Body of pancreas (tissue), 4 donors: Measurements from ENCODE around the gene TNIK. TPM values are rescaled to one million over a fixed set of nuclear protein-coding genes. Genes with fewer than 3 reads are reported as not detected.

Experiments used
- ATAC-seq: fragments of 150-250 bp; one replicate; pipeline ENCODE4 v1.9.1; 2016
- DNase-seq, 4 donors: peaks; one replicate each; pipeline ENCODE4 v3.0.0-alpha.2; 2019
- H3K27ac ChIP-seq, 4 donors: fragments of 200-600 bp; sonication (generic); 1 replicate in 3 of 4; 2 replicates in 1 of 4; pipeline versions ENCODE4 v1.5.1 to v1.6.1; 2016 to 2019; ENCODE audit warnings: mild to moderate bottlenecking in 1 of 4, mixed read lengths in 1 of 4, moderate library complexity in 1 of 4
- H3K27me3 ChIP-seq, 2 donors: fragments of 200-600 bp; sonication (generic); one replicate each; pipeline ENCODE4 v1.6.0; 2016; ENCODE audit warnings: mild to moderate bottlenecking in 1 of 2
- H3K36me3 ChIP-seq, 2 donors: fragments of 200-600 bp; sonication (generic); replicated peaks in 1 of 2; 2 replicates each; pipeline ENCODE4 v1.5.1; 2016; ENCODE audit warnings: low read depth in 2 of 2; ENCODE audit not compliant: insufficient read depth in 1 of 2
- H3K4me1 ChIP-seq: fragments of 200-600 bp; sonication (generic); one replicate; pipeline ENCODE4 v1.6.0; 2016
- H3K4me3 ChIP-seq, 2 donors: fragments of 200-600 bp; sonication (generic); 1 replicate in 1 of 2; 2 replicates in 1 of 2; pipeline ENCODE4 v1.5.1; 2016 to 2019
- H3K9me3 ChIP-seq, 3 donors: fragments of 200-600 bp; sonication (generic); 1 replicate in 2 of 3; 2 replicates in 1 of 3; pipeline ENCODE4 v1.5.1; 2016
- POLR2A ChIP-seq, 3 donors: fragments of 450-650 bp; IDR thresholded peaks; one replicate each; pipeline ENCODE4 v1.6.1; 2016; ENCODE audit warnings: antibody characterized with exemption in 3 of 3, mild to moderate bottlenecking in 2 of 3
- WGBS, 2 donors: methylation state at CpG; one replicate each; pipeline ENCODE4 v1.1.5; 2017; 5-methylcytosine and 5-hydroxymethylcytosine counted together
- intact Hi-C: fragments of 100-400 bp; cut with DNase I; formaldehyde crosslinking; loops from one replicate; pipeline ENCODE4 v1.15.1; 2023
- total RNA-seq, 2 donors: library from RNA; depleted of rRNA; stranded (reverse); fragments of >200 nt; gene quantifications; one replicate each; pipeline ENCODE4 v1.1.0, GENCODE V29; 2016
- TF ChIP-seq, protein P1 (sequence below), 7 experiments: fragments of 450-650 bp in 4 of 7; fragments of 200-600 bp in 3 of 7; sonication (generic) in 3 of 7; IDR thresholded peaks; one replicate each; pipeline ENCODE4 v1.5.1; 2016 to 2019; ENCODE audit warnings: antibody characterized with exemption in 7 of 7

The TNIK gene
- total RNA-seq, 2 donors from 2014 or later, result 7.6 to 9.6 TPM

- Histone ChIP-seq H3K9me3 (no peaks in the 10 kb centered on the region), H3K4me1 (peaks cover 38% of the 10 kb centered on the region), H3K36me3 (no peaks in the 10 kb centered on the region), H3K27ac (no peak overlapping the region), H3K4me3 (no peak overlapping the region), H3K27me3 (no peaks in the 10 kb centered on the region)
- intact Hi-C loops, result no loop called here
- no peak for ATAC-seq
- WGBS, 2 donors, result 67 to 73% methylated on average over 10 of the region's 10 CpGs
- TF ChIP-seq, protein P1, sequence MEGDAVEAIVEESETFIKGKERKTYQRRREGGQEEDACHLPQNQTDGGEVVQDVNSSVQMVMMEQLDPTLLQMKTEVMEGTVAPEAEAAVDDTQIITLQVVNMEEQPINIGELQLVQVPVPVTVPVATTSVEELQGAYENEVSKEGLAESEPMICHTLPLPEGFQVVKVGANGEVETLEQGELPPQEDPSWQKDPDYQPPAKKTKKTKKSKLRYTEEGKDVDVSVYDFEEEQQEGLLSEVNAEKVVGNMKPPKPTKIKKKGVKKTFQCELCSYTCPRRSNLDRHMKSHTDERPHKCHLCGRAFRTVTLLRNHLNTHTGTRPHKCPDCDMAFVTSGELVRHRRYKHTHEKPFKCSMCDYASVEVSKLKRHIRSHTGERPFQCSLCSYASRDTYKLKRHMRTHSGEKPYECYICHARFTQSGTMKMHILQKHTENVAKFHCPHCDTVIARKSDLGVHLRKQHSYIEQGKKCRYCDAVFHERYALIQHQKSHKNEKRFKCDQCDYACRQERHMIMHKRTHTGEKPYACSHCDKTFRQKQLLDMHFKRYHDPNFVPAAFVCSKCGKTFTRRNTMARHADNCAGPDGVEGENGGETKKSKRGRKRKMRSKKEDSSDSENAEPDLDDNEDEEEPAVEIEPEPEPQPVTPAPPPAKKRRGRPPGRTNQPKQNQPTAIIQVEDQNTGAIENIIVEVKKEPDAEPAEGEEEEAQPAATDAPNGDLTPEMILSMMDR (IDR thresholded peaks at IDR 0.05), result no peak
- DNase-seq, result no peak
Measured at GRCh38 chr3:171358181-171358880, 101.9 kb downstream of the TNIK start.

DNA sequence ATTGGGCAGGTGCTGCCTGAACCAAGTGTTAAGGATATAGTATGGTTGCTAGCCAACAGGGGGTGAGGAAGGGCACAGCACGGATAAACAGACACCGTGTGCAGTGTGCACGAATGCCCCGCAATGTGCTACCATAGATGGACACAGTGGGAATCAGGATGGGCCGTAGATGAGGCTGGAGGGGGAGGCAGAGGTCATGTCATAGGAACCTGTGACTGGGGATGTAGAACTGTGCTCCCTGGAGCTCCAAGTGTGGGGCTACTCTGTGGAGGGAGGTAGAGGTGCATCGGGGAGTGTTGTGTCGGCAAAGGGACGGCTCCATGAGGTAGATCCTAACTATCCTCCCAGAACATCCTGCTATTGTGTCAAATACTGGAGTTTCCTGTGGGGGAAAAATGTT is 102.5 kb downstream of the TNIK start:
- intact Hi-C loops, result no loop called here
- 90 to 95% methylated on average over 8 of the region's 8 CpGs for WGBS, 2 donors

DNA sequence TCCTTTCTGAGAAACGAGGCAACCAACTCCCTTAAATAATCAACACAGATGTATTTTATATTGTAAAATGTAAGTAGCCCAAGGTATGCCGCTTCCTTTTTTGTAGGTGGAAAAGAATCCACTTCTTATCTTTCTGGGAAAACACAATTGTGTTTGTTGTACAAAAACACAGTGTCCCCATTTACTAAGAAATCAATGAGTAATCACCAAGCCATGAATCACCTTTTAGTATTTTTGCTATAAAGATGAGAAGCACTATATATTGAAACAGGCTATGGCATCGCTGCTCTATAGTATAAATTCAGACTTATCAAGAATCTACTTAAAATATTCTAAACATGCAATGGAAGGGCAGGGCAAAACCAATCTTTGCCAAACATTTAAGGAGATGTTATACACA is 104.0 kb downstream of the TNIK start:
- TF ChIP-seq, protein P1 (IDR thresholded peaks at IDR 0.05), result no peak
- DNase-seq (no peak), ATAC-seq (peak; percentile 88)
- intact Hi-C loops, result no loop called here
- Histone ChIP-seq H3K27me3 (no peaks in the 10 kb centered on the region), H3K36me3 (no peaks in the 10 kb centered on the region), H3K4me1 (peaks cover 52% of the 10 kb centered on the region), H3K4me3 (no peak overlapping the region), H3K27ac (peak overlapping the region; percentile 16 to 67 (median 52)), H3K9me3 (no peaks in the 10 kb centered on the region)
- 35 to 38% methylated on average over 3 of the region's 3 CpGs for WGBS, 2 donors

More for the DNA sequence above, 102.5 kb downstream of the TNIK start:
- ATAC-seq (no peak), DNase-seq (no peak)
- Histone ChIP-seq H3K4me3 (no peak overlapping the region), H3K9me3 (no peaks in the 10 kb centered on the region), H3K27ac (no peak overlapping the region), H3K4me1 (peaks cover 44% of the 10 kb centered on the region), H3K27me3 (no peaks in the 10 kb centered on the region), H3K36me3 (no peaks in the 10 kb centered on the region)
- TF ChIP-seq, protein P1 (IDR thresholded peaks at IDR 0.05), result no peak
- no peak for TF ChIP-seq POLR2A (IDR thresholded peaks at IDR 0.05)

- TF ChIP-seq, protein P1 (IDR thresholded peaks at IDR 0.05), result no peak
- TF ChIP-seq POLR2A (IDR thresholded peaks at IDR 0.05), result no peak
- intact Hi-C loops, result no loop called here
- WGBS, 2 donors, result 39 to 48% methylated on average over 4 of the region's 4 CpGs
- DNase-seq (no peak), ATAC-seq (no peak)
- H3K36me3 ChIP-seq, result no peaks in the 10 kb centered on the region
- no peak overlapping the region for H3K4me3 ChIP-seq
- H3K4me1 ChIP-seq, result peaks cover 55% of the 10 kb centered on the region
- H3K27ac ChIP-seq, result peak overlapping the region in 2 of 4 donors; percentile 66 to 67
- H3K9me3 ChIP-seq, result no peaks in the 10 kb centered on the region
- no peaks in the 10 kb centered on the region for H3K27me3 ChIP-seq
Measured at GRCh38 chr3:171354706-171355582, 105.3 kb downstream of the TNIK start.
